HFF-Myc (cell line): ENCODE measurements around the gene ANKRD18A.

ENCODE experiments used
- DNase-seq: peaks from one replicate; pipeline ENCODE4 v3.0.0-alpha.2; 2011; ENCODE audit warnings: low read depth; ENCODE audit errors: extremely low read depth
- H3K4me3 ChIP-seq: replicated peaks from 2 replicates; pipeline ENCODE4 v1.5.1; 2011; ENCODE audit warnings: low read depth, mild to moderate bottlenecking, control low read depth, low read length
- CTCF ChIP-seq: IDR thresholded peaks from 2 replicates; pipeline ENCODE4 v1.5.1; 2012; ENCODE audit warnings: mild to moderate bottlenecking, low read depth, low read length, control low read depth; ENCODE audit errors: missing control alignments

Gene ANKRD18A

DNA sequence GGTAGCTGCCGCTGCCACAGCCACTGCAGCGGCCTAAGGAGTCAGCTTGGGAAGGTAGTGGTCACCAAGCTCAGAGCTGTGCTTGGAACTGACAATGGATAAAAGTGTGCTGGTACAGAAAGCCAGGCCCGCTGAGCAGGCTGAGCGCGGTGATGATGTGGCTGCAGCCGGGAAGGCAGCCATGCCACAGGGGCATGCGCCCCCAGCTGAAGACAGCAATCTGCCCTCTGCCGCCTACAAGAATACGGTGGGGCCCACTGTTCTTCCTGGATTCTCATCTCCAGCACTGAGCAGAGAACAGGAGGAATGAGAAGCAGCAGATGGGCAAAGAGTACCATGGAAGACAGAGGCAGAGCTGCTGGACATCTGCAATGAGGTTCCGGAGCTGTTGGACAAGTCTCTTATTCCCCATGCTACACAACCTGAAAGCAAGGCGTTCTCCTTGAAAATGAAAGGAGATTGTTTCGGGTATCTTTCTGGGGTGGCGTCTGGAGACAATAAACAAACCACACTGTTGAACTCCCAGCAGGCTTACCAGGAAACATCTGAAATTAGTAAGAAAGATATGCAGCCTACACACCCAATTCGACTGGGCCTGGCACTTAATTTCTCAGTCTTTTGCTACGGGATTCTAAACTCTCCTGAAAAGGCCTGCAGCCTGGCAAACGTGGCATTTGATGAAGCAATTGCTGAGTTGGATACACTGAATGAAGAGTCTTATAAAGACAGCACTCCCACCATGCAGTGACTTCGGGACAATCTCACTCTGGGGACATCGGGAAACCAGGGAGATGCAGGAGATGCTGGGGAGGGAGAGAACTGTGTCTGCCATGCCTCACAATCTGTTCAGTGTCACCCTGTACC, 22.8 kb upstream of the ANKRD18A start:
- DNase-seq = no peak
- H3K4me3 ChIP-seq = no peak overlapping the region
- no peak for TF ChIP-seq CTCF

- TF ChIP-seq CTCF = peak; percentile 23
- DNase-seq = no peak
- H3K4me3 ChIP-seq = no peak overlapping the region
These were observed 21.8 kb upstream of the ANKRD18A start for GRCh38 chr9:38641985-38642864.

GRCh38 chr9:38641142-38641541, 20.7 kb upstream of the ANKRD18A start:
- H3K4me3 ChIP-seq = no peak overlapping the region
- no peak for DNase-seq
- TF ChIP-seq CTCF = no peak

DNA sequence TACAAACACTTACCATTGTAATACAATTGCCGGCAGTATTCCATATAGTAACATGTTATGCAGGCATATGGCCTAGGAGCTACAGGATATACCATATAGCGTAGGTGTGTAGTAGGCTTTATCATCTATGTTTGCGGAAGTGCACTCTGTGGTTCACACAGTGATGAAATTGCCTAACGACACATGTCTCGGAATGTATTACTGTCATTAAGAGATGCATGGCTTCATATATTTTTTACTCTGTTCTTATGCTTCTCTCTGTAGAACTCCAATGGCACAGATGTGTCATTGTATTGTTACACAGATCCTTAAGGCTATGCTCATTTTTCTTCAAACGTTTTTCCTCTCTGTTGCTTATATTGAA, 19.2 kb upstream of the ANKRD18A start:
- DNase-seq = no peak
- H3K4me3 ChIP-seq = no peak overlapping the region
- no peak for TF ChIP-seq CTCF

GRCh38 chr9:38638881-38639576, 18.6 kb upstream of the ANKRD18A start:
- DNase-seq = no peak
- H3K4me3 ChIP-seq = no peak overlapping the region
- TF ChIP-seq CTCF = no peak

- H3K4me3 ChIP-seq = no peak overlapping the region
- no peak for TF ChIP-seq CTCF
- no peak for DNase-seq
These were observed 13.9 kb upstream of the ANKRD18A start for GRCh38 chr9:38634315-38634714.
